ENCODE data around the gene MLST8.

- TF ChIP-seq, protein P1, sequence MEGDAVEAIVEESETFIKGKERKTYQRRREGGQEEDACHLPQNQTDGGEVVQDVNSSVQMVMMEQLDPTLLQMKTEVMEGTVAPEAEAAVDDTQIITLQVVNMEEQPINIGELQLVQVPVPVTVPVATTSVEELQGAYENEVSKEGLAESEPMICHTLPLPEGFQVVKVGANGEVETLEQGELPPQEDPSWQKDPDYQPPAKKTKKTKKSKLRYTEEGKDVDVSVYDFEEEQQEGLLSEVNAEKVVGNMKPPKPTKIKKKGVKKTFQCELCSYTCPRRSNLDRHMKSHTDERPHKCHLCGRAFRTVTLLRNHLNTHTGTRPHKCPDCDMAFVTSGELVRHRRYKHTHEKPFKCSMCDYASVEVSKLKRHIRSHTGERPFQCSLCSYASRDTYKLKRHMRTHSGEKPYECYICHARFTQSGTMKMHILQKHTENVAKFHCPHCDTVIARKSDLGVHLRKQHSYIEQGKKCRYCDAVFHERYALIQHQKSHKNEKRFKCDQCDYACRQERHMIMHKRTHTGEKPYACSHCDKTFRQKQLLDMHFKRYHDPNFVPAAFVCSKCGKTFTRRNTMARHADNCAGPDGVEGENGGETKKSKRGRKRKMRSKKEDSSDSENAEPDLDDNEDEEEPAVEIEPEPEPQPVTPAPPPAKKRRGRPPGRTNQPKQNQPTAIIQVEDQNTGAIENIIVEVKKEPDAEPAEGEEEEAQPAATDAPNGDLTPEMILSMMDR (optimal IDR thresholded peaks at IDR 0.05 in 1 of 3, IDR thresholded peaks at IDR 0.05 in 1 of 3, conservative IDR thresholded peaks at IDR 0.05 in 1 of 3; ENCODE audit: extremely low read depth in 1 of 3, insufficient read depth in 2 of 3, low read length in 3 of 3), result no peak
- TF ChIP-seq EZH2 (IDR thresholded peaks at IDR 0.05; ENCODE audit: low read length), result no peak
These were observed 33.6 kb upstream of the MLST8 start for GRCh38 chr16:2171601-2172178.

All from keratinocyte (primary cell).